HG03469 (cell line): ENCODE data around the gene NQO1.
"Not testable (repeated sequence)": the region's sequence is repeated elsewhere in the genome, so short reads cannot be mapped to it uniquely, and the experiment has no call there.

Experiments
- ATAC-seq: cut with Tn5 transposase; IDR thresholded peaks from one replicate; pipeline ENCODE4 v1.9.1; 2021; ENCODE audit warnings: mild to moderate bottlenecking, moderate library complexity, moderate number of reproducible peaks; ENCODE audit not compliant: unreplicated experiment

Gene NQO1

DNA sequence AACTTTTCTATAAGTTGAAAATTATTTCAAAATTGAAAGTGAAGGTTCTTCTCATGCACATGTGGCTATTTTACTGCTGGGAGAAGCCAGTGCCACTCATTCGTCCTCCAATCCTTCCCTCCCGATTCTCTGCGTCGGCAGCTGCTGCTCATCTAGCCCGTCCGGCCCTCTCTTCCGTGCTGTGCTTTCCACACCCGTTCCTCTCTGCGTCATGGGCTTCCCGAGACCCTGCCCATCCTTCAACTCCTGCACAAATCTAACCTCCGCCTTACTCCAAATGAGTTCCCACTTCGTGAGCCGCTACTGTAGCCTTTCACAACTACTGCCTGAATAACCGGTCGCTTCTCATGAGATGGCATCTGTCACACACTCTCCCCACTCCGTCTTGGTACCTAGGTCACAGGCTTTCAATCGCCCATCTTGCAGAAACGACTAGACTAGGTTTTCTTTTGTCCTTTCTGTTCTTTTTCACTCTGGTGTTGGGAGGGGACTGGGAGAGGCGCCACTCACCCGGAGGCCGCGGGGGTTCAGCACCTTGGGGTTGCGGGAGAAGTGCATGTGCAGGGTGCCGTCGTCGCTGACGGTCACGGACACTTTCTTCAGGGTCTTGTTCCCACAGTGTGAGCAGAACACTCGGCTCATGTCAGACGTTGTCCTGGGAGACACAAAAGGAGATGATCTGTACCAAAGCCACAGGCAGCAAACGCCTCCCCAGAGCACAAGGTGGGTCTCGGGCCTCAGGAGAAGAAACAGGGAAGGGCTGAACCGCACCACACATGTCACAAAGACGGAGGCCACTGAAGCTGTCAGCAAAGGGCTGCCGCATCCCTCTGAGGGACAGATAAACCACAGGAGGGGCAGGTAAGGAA lies 18.2 kb upstream of the NQO1 start:
- ATAC-seq = no peak

DNA sequence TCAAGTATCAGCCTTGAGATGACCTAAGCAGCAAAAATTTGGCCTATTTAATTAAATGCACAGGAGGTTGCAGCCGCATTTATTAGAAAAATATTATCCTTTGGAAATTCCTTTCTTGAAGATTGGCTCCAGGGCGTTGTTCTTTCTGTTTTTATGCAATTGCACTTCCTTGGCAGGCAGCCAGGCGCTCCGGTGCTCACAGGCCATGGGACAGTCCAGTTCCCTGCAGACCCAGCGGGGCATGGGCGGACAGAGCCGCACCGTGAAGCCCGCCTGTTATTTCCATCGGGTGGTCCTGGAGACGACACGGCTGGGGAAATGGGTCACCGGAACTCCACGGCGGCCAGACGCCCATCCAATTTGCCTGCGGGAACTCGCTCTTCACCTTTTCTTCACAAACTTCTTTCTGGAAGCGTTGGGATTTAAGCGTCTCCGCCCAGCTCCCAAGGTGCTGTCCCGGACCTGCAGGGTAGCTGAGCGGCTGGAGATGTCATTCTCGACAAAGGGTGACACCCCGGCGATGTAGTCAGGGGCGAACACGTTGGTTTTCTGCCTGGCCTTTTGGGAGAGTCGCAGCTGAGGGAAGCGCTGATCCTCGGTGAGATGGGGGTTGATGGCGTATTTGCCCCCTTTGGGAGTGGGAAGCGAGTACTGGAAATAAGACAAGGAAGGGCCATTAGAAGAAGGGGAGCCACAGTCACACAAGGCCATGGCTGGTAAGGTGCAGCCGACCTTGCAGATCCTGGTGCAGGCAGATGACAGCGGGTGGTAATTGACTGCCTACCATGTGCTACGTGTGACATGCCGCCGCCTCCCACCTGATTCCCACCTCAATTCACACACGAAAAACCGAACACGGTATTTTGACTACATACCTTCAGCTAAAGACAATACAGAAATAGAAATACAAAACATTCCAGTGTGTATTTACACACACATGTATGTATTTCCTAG lies 15.9 kb upstream of the NQO1 start:
- no peak for ATAC-seq

DNA sequence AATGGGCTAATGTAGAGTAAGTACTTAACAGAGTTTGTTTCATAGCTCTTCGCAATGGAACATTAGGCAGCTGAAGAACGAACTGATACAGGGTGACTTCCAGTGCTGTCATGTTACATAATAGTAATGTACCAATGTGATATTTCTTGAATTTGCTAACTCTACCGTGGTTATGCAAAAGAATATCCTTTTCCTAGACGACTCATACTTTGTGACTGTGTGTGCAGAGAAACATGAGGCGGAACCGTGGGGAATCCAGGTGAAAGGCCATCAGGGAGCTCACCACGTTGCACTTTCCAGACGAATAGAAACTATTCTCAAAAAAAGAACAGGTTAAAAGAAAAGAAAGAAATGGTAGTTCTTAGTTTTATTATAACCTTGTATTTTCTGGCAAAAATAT lies 15.2 kb upstream of the NQO1 start:
- no peak for ATAC-seq

DNA sequence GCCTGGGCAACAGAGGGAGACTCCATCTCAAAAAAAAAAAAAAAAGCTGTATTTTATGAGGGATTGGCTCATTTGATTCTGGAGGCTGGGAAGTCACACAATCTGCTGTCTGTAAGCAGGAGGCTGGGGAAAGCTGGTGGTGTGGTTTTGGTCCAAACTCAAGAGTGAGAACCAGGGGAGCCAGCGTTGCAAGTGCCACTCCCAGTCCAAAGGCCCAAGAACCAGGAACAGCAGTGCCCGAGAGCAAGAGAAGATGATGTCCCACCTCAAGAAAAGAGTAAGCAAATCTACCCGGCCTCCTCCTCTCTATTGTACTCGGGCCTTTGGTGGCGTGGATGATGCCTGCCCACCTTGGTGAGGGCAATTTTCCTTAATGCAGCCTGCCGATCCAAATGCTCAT lies 5.7 kb upstream of the NQO1 start:
- no peak for ATAC-seq

DNA sequence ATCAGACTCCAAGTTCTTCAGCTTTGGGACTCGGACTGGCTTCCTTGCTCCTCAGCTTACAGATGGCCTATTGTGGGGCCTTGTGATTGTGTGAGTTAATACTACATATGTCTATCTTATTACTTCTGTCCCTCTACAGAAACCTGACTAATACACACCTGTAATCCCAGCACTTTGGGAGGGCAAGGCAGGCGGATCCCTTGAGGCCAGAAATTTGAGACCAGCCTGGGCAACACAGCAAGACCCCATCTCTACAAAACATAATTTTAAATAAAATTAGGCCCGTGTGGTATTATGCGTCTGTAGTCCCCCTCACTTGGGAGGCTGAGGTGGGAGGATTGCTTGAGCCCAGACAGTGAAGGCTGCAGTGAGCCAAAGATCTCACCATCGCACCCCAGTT lies 4.9 kb upstream of the NQO1 start:
- not testable (repeated sequence) for ATAC-seq

DNA sequence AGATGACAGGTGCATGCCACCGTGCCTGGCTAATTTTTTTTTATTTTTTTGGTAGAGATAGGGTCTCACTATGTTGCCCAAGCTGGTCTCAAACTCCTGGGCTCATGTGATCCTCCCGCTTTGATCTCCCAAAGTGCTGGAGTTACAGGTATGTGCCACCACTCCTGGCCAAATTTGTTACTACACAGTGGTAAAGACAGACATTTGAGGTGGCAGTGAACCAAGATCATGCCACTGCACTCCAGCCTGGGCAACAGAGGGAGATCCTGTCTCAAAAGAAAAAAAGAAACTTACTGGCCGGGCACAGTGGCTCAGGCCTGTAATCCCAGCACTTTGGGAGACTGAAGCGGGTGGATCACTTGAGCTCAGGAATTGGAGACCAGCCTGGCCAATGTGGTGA lies 2.7 kb upstream of the NQO1 start:
- not testable (repeated sequence) for ATAC-seq

DNA sequence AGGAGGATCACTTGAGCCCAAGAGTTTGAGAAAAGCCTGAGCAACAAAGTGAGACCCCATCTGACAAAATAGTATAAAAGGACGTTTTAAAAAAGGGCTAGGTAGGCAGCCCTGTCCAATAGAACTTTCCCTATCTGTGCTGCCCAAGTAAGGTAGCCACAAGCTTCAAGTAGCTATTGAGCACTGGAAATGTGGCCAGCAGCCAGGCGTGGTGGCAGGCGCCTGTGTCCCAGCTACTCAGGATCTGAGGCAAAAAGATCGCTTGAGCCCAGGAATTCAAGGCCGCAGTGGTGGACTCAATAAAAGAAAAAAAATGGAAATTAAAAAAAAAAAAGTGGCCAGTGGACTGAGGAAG lies 1.5 kb upstream of the NQO1 start:
- ATAC-seq = no peak

DNA sequence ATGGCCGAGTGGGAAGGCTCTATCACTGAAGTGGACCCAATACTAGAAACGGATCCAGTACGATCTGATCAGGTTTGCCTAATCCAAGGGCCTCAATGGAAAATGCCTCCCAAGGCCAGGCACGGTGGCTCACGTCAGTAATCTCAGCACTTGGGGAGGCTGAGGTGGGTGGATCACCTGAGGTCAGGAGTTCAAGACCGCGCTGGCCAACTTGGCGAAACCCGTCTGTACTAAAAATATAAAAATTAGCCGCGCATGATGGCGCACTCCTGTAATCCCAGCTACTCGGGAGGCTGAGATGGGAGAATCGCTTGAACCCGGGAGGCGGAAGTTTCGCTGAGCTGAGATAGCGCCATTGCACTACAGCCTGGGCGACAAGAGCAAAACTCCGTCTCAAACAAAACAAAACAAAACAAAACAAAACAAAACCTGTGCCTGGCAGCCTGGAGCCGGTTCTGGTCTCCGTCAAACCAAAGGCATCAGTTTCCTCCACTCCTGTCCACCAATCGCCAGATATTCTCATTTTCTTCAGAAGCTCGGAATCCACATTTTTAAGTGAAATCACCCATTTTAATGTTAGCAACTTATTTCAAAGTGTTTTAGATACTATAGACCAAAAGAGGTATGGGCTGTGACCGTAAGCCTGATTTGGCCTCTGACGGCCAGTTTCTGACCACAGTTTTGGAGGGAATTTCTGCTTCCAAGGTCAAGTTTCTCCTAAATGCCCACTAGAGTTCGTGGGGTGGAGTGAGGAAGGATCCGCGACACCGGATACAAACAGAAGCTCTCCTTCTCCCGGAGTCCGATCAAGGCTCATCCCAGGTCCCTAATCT lies 664 bp downstream of the NQO1 start:
- ATAC-seq = no peak

DNA sequence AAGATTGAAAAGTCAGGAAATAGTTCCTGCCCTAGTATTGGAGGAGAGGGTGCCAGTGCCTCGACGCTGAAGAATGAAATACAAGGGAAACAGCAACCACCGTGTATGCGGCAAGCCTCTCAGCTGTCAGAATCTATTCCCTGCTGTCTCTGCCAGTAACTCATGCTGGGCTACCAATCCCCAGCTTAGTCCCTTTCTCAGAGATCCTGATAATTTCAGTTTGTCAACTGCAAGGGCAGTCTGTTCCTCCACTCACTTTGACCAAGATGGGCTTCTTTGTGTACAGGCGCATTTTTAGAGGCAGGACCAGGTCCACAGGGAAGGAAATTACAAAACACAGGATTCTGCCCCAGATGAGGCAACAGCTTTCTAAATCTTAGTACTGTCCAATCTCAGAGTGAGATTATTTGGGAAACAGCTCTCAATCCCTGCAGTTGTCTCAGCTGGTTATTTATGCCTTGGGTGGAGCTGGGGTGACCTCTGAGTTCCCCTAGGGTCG lies 1.3 kb downstream of the NQO1 start:
- no peak for ATAC-seq

DNA sequence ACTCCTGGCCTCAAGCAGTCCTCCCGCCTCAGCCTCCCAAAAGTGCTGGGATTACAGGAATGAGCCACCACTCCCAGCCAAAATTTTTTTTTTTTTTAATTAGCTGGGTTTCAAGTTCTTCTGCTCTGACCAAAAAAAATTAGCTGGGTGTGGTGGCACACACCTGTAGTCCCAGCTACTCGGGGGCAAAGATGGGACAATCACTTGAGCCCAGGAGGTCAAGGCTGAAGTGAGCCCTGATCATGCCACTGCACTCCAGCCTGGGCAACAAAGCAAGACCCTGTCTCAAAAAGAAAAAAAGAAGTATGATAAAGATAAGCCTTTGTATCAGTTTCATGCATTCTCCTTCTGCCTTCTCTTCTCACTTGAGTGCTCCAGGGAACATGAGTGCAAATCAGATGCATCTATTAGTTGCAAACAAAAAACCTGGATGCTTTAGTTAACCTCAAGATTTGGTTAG lies 1.9 kb downstream of the NQO1 start:
- no peak for ATAC-seq

DNA sequence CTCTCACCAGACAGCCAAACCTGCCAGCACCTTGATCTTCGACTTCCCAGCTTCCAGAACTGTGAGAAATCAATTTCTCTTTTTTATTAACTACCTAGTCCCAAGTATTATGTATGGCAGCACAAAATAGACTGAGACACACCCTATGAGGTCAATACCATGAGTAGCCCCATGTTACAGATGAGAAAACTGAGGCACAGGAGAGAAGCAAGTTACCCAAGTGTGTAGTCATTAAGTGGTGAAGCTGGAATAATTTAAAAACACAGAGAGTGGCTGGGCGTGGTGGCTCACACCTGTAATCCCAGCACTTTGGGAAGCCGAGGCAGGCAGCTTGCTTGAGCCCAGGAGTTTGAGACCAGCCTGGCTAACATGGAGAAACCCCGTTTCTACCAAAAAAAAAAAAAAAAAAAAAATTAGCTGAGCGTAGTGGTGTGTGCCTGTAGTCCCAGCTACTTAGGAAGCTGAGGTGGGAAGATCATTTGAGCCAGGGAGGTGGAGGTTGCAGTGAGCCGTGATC lies 4.9 kb downstream of the NQO1 start:
- ATAC-seq = no peak

DNA sequence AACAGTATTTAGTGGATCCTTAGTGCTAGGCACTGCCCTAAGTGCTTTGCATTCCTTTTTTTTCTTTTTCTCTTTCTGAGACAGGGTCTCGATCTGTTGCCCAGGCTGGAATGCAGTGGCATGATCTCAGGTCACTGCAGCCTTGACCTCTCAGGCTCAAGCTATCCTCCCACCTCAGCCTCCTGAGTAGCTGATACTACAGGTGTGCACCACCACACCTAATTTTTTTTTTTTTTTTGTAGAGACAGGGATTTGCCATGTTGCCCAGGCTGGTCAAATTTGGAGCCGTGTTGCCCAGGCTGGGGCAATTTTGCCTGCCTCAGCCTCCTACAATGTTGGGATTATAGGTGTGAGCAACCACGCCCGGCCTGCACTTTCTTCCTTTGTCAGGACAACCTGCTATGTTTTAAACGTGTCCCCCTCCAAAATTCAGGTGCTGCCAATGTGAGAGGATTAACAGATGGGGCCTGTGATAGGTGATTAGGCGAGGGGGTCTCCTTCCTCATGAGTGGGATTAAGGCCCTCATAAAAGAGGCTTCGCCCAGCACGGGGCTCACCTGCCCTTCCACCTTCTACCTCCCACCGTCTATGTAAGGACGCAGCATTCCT lies 5.4 kb downstream of the NQO1 start:
- no peak for ATAC-seq

DNA sequence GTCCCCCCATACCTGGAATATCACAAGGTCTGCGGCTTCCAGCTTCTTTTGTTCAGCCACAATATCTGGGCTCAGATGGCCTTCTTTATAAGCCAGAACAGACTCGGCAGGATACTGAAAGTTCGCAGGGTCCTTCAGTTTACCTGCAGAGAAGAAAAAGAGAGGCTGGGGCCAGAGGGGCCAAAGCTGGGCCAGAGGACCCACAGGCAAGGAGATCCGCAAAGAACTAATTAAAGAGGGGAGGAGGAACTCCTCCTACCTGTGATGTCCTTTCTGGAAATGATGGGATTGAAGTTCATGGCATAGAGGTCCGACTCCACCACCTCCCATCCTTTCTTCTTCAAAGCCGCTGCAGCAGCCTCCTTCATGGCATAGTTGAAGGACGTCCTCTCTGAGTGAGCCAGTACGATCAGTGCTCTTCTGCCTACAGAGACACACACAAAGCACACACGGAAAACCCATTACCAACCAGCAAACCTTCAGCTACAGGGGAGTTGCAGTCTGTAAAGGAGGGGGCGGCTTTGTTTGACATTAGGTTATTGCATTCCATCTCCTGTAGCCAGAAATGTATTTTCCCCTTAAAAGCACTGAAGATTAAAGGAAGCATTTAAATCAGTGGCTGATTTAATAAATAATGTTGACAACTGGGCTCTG lies 8.1 kb downstream of the NQO1 start:
- no peak for ATAC-seq

DNA sequence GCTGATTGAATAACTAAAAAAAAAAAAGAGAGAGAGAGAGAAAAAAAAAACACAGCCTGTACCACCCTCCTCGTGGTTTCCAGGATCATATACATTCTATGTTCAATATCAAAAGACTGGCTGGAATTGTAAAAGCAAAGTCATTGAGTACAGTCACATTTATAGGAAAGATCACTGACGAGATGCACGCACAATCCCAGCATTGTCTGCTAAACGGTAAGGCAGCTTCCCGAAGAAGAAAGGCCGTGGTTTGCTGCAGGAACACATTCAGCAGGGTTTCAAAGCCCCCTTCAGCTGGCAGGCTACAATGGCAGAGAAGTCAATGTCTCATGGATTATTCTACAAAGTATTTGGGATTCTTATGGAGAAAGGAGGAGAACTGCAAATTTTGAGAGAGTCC lies 9.3 kb downstream of the NQO1 start:
- no peak for ATAC-seq

DNA sequence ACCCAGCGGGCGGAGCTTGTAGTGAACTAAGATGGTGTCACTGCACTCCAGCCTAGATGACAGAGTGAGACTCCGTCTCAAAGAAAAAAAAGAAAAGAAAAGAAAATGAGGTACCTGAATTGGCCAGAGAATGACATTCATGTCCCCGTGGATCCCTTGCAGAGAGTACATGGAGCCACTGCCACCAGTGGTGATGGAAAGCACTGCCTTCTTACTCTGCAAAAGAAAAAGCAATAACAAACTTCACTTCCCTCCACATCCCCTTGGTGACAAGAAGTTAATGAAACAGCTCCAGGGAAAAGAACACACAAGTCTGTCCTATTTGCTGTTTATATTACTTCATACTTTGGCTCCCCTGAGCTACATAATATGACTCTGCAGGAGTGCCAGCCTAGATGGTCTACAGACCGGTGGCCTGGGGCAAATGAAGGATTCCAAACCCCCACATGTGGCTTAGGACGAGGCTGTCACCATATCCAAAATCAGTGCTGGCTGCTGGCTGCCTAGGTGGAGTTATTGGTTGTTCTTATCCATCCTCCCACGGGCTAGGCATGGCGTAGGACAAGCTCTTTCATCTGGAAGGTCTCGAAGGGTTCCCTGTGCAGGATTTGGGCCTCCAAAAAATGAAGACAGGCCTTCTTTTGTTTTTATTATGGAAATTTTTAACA lies 13.3 kb downstream of the NQO1 start:
- ATAC-seq = no peak

DNA sequence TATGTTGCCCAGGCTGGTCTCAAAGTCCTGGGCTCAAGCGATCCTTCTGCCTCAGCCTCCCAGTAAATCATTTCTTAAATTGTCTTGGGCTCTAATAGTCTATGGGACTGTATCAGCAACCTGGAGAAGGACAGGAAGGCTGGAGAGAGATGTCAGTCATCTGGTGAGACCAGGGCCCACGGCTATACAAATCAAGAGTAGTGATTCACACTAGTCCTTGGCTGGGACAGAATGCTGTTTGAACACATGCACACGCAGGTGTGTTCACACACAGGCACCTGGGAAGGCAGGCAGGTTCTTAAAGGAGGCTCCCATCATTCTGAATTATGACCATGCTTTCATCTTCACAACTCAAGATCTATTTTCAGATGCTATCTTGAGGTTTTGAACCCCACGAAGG lies 14.1 kb downstream of the NQO1 start:
- no peak for ATAC-seq

DNA sequence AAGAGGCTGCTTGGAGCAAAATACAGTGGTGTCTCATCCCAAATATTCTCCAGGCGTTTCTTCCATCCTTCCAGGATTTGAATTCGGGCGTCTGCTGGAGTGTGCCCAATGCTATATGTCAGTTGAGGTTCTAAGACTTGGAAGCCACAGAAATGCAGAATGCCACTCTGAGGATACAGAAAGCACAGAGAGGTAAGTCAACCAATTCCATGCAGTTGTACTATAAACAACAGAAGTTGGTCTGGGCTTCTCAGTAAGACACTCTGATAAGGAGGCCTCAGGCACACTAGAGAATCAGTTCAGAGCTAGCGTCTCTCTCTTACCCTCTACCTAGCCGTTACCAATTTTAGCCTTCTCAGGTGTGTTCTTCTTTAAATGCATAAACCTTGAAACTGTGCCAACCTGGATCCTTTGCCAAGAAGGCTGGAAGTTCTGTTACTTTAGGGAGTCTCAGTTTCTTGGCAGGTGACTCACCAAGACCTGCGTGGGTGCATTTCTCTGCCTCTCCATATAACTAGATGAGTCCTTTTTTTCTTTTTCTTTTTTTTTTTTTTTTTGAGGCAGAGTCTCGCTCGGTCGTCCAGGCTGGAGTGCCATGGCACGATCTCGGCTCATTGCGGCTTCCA lies 15.1 kb downstream of the NQO1 start:
- ATAC-seq = no peak

DNA sequence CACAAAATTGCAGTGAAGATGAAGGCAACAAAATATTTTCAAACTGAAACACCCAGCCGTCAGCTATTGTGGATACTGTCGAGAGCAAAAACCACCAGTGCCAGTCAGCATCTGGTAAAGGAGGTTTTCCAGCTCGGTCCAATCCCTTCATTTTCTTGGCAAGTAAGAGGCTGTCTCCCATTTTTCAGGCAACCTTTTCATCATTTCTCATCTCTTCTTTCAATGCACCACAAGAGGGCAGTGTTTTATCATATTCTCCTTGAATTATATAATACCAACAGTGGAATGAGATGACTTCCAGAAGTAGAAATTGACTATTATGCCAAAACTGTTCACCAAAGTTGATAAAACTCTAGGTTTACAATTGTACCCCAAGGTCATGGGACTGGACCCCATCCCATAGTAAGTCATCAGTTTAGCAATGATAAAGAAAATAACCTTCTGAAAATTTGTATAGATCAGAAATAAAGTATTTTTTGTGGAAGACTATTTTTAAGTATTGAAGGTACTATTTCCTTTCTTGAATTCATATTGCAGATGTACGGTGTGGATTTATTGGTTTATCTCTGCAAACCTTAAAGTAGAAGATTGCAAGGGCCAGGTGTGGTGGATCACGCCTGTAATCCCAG lies 16.8 kb downstream of the NQO1 start:
- no peak for ATAC-seq
